H1 (cell line): ENCODE data around the gene CD58. TPM values are rescaled to one million over a fixed set of nuclear protein-coding genes. Genes with fewer than 3 reads are reported as not detected.

ENCODE experiments used
- CTCF ChIA-PET: fragments of 300-600 bp; sonication (Branson Sonifier 250); formaldehyde crosslinking; loops from one replicate; lab custom pipeline; 2021; ENCODE audit not compliant: partially characterized antibody; lab: Charles Lee
- POLR2A ChIA-PET: fragments of 300-600 bp; sonication (Branson Sonifier 250); formaldehyde crosslinking; loops from one replicate; lab custom pipeline; 2021; ENCODE audit warnings: inconsistent platforms; ENCODE audit not compliant: partially characterized antibody; lab: Charles Lee
- DNase-seq, 2 experiments: peaks; one replicate each; pipeline versions ENCODE4 v3.0.0 to v3.0.0-alpha.2; 2010 to 2022; ENCODE audit warnings: low spot score in 2 of 2, low read depth in 1 of 2, mixed read lengths in 1 of 2
- FAIRE-seq: peaks from 2 replicates; lab custom pipeline; 2011; peaks lifted over from hg19 to GRCh38; lab: Jason Lieb, UNC
- H2AFZ ChIP-seq: 2 replicates; pipeline ENCODE4 v1.8.1; 2012; ENCODE audit warnings: low read length, inconsistent platforms
- H2AK5ac ChIP-seq: 2 replicates; pipeline ENCODE4 v1.6.1; 2013; ENCODE audit warnings: low read depth, low read length
- H2BK120ac ChIP-seq: replicated peaks from 2 replicates; pipeline ENCODE3; 2013; ENCODE audit warnings: low read depth, low read length, inconsistent platforms
- H2BK12ac ChIP-seq: 2 replicates; pipeline ENCODE4 v1.6.1; 2013; ENCODE audit warnings: low read depth, low read length
- H2BK15ac ChIP-seq: 2 replicates; pipeline ENCODE4 v1.6.1; 2013; ENCODE audit warnings: low read length
- H2BK20ac ChIP-seq: 2 replicates; pipeline ENCODE4 v1.6.1; 2013; ENCODE audit warnings: low read length
- H2BK5ac ChIP-seq: 2 replicates; pipeline ENCODE4 v1.6.1; 2013; ENCODE audit warnings: low read depth, low read length
- H3K14ac ChIP-seq: 2 replicates; pipeline ENCODE4 v1.6.1; 2013; ENCODE audit warnings: inconsistent platforms; ENCODE audit not compliant: insufficient read length
- H3K18ac ChIP-seq: 2 replicates; pipeline ENCODE4 v1.6.1; 2013; ENCODE audit warnings: low read length; ENCODE audit errors: extremely low read depth
- H3K23ac ChIP-seq: 2 replicates; pipeline ENCODE4 v1.6.1; 2013; ENCODE audit warnings: inconsistent platforms; ENCODE audit not compliant: insufficient read length
- H3K23me2 ChIP-seq: 2 replicates; pipeline ENCODE4 v1.6.1; 2013; ENCODE audit warnings: low read depth, low read length
- H3K27ac ChIP-seq: 2 replicates; pipeline ENCODE4 v1.6.1; 2011; ENCODE audit warnings: low read depth, low read length, inconsistent platforms
- H3K27me3 ChIP-seq, 4 experiments: replicated peaks in 1 of 4; 1 replicate in 1 of 4; 2 replicates in 3 of 4; pipeline versions ENCODE4 v1.6.1 to v1.8.1; 2011 to 2013; ENCODE audit warnings: low read length in 3 of 4, mild to moderate bottlenecking in 3 of 4, inconsistent platforms in 2 of 4, mixed read lengths in 2 of 4, moderate library complexity in 1 of 4; ENCODE audit not compliant: control insufficient read depth in 3 of 4, insufficient read depth in 3 of 4; ENCODE audit errors: extremely low read depth in 1 of 4
- H3K36me3 ChIP-seq, 4 experiments: 2 replicates each; pipeline versions ENCODE4 v1.6.1 to v1.8.1; 2011 to 2013; ENCODE audit warnings: mild to moderate bottlenecking in 4 of 4, low read length in 3 of 4, moderate library complexity in 2 of 4, control low read depth in 1 of 4, inconsistent platforms in 1 of 4; ENCODE audit not compliant: insufficient read depth in 4 of 4, control insufficient read depth in 2 of 4
- H3K4ac ChIP-seq: replicated peaks from 2 replicates; pipeline ENCODE3; 2013; ENCODE audit warnings: low read length, low read depth, mixed read lengths, inconsistent platforms; ENCODE audit not compliant: insufficient read length
- H3K4me1 ChIP-seq, 4 experiments: replicated peaks in 1 of 4; 1 replicate in 1 of 4; 2 replicates in 3 of 4; pipeline versions ENCODE4 v1.6.1 to v1.8.1; 2011 to 2013; ENCODE audit warnings: low read length in 3 of 4, inconsistent platforms in 2 of 4, mixed read lengths in 1 of 4; ENCODE audit not compliant: insufficient read depth in 4 of 4, control insufficient read depth in 3 of 4
- H3K4me2 ChIP-seq, 2 experiments: 2 replicates each; pipeline versions ENCODE4 v1.6.1 to v1.8.1; 2011 to 2013; ENCODE audit warnings: low read depth in 2 of 2, low read length in 2 of 2, control low read depth in 1 of 2, inconsistent platforms in 1 of 2, mild to moderate bottlenecking in 1 of 2; ENCODE audit not compliant: insufficient read depth in 1 of 2
- H3K4me3 ChIP-seq, 4 experiments: fragments of 200-600, 300-600 bp in 1 of 4; sonication (generic), shearing (Covaris generic), sonication (Bioruptor Twin) in 1 of 4; 2 replicates each; pipeline versions ENCODE4 v1.5.1 to v1.8.1; 2011 to 2016; ENCODE audit warnings: low read length in 4 of 4, low read depth in 3 of 4, control low read depth in 2 of 4, inconsistent platforms in 2 of 4, mild to moderate bottlenecking in 2 of 4, mixed read lengths in 1 of 4, moderate library complexity in 1 of 4; ENCODE audit not compliant: insufficient read depth in 2 of 4; ENCODE audit errors: extremely low read depth in 1 of 4
- H3K56ac ChIP-seq: replicated peaks from 2 replicates; pipeline ENCODE3; 2013; ENCODE audit warnings: low read depth, mild to moderate bottlenecking, mixed read lengths, low read length, inconsistent platforms; ENCODE audit not compliant: insufficient read length
- H3K79me1 ChIP-seq: 2 replicates; pipeline ENCODE4 v1.6.1; 2013; ENCODE audit warnings: low read depth, low read length, control low read depth
- H3K79me2 ChIP-seq, 2 experiments: 2 replicates each; pipeline versions ENCODE4 v1.6.1 to v1.8.1; 2012 to 2013; ENCODE audit warnings: low read length in 2 of 2, mild to moderate bottlenecking in 2 of 2, inconsistent platforms in 1 of 2; ENCODE audit not compliant: insufficient read depth in 2 of 2, control insufficient read depth in 1 of 2
- H3K9ac ChIP-seq, 4 experiments: replicated peaks in 1 of 4; 1 replicate in 1 of 4; 2 replicates in 3 of 4; pipeline versions ENCODE4 v1.6.1 to v1.8.1; 2011 to 2013; ENCODE audit warnings: low read depth in 3 of 4, low read length in 3 of 4, control low read depth in 2 of 4, mild to moderate bottlenecking in 2 of 4, moderate library complexity in 2 of 4, inconsistent platforms in 1 of 4; ENCODE audit errors: extremely low read depth in 1 of 4
- H3K9me3 ChIP-seq, 2 experiments: 2 replicates each; pipeline versions ENCODE4 v1.6.1 to v1.8.1; 2012 to 2013; ENCODE audit warnings: mild to moderate bottlenecking in 2 of 2, moderate library complexity in 2 of 2, control low read depth in 1 of 2, inconsistent platforms in 1 of 2, low read depth in 1 of 2, low read length in 1 of 2, mixed read lengths in 1 of 2; ENCODE audit not compliant: insufficient read depth in 2 of 2
- H4K20me1 ChIP-seq, 2 experiments: replicated peaks in 1 of 2; 2 replicates each; pipeline versions ENCODE3 to v1.8.1; 2011 to 2013; ENCODE audit warnings: inconsistent platforms in 2 of 2, low read length in 2 of 2, mild to moderate bottlenecking in 1 of 2; ENCODE audit not compliant: insufficient read depth in 2 of 2, control insufficient read depth in 1 of 2
- H4K5ac ChIP-seq: 2 replicates; pipeline ENCODE4 v1.6.1; 2013; ENCODE audit warnings: low read length, low read depth, mixed read lengths, inconsistent platforms; ENCODE audit not compliant: insufficient read length
- H4K8ac ChIP-seq: 2 replicates; pipeline ENCODE4 v1.8.0; 2013; ENCODE audit warnings: mild to moderate bottlenecking, moderate library complexity, low read length, inconsistent platforms; ENCODE audit not compliant: insufficient read depth; ENCODE audit errors: extremely low read depth
- H4K91ac ChIP-seq: replicated peaks from 2 replicates; pipeline ENCODE3; 2013; ENCODE audit warnings: low read length, mixed read lengths, inconsistent platforms; ENCODE audit not compliant: insufficient read length
- ATF3 ChIP-seq: IDR thresholded peaks from 2 replicates; pipeline ENCODE4 v1.6.1; 2011; ENCODE audit warnings: low read depth, mild to moderate bottlenecking, low read length; ENCODE audit not compliant: insufficient read depth
- FOSL1 ChIP-seq: IDR thresholded peaks from 2 replicates; pipeline ENCODE4 v1.6.1; 2011; ENCODE audit warnings: mild to moderate bottlenecking, low read depth, low read length, moderate library complexity; ENCODE audit not compliant: insufficient read depth
- JUND ChIP-seq: IDR thresholded peaks from 2 replicates; pipeline ENCODE4 v1.6.1; 2011; ENCODE audit warnings: mild to moderate bottlenecking, improper control_type of control experiment, low read length
- SP1 ChIP-seq: IDR thresholded peaks from 2 replicates; pipeline ENCODE4 v1.6.1; 2011; ENCODE audit warnings: low read depth, low read length
- TAF7 ChIP-seq: optimal IDR thresholded peaks from 2 replicates; pipeline ENCODE3; 2011; ENCODE audit warnings: low read depth, mild to moderate bottlenecking, inconsistent platforms, low read length, moderate library complexity, borderline replicate concordance
- ZNF274 ChIP-seq: IDR thresholded peaks from 2 replicates; pipeline ENCODE4 v1.7.0; 2012; ENCODE audit warnings: low read length, borderline replicate concordance; ENCODE audit errors: extremely low read depth
- WGBS, 2 experiments: shearing (Covaris generic) in 1 of 2; methylation state at CpG; one replicate each; pipeline versions ENCODE4 v1.1.6 to v1.1.7; 2013 to 2015; ENCODE audit warnings: low lambda C conversion rate in 2 of 2, mixed read lengths in 2 of 2, inconsistent platforms in 1 of 2, low coverage in 1 of 2, missing lambda C conversion rate in 1 of 2; ENCODE audit not compliant: insufficient replicate concordance in 2 of 2, insufficient coverage in 1 of 2, insufficient read length in 1 of 2; ENCODE audit errors: extremely low coverage in 1 of 2, missing lambda C conversion rate in 1 of 2; 5-methylcytosine and 5-hydroxymethylcytosine counted together
- polyA plus RNA-seq, 7 experiments: library from polyadenylated mRNA; depleted of rRNA in 3 of 7; stranded (reverse) in 5 of 7; unstranded in 2 of 7; fragments of >200 nt in 5 of 7; fragments of 200-250 nt in 2 of 7; gene quantifications; 1 replicate in 5 of 7; 2 replicates in 1 of 7; 4 replicates in 1 of 7; pipeline versions ENCODE4 v1.2.1 to v1.2.3, GENCODE V29; 2011 to 2013; ENCODE audit warnings: missing spikeins in 2 of 7, mixed read lengths in 2 of 7
- total RNA-seq: library from RNA; stranded (reverse); fragmentation: NEBNext Ultra II Directional; extraction: Animal tissue kit (Norgen Biotek cat#: 25700); gene quantifications from 2 replicates; pipeline ENCODE4 v1.2.1, GENCODE V29; 2021

Gene CD58
- total and polyA plus RNA-seq, 2 of the 8 experiments (the other 6 are each of a cell fraction or from before 2014, with no cell fraction given), result 5.3 to 5.5 TPM

- 91% methylated on average over 4 of the region's 4 CpGs; no CpG with 5 or more reads in 1 of the 2 experiments for WGBS, 2 experiments
- no peaks in the 10 kb centered on the region; a peak in 1 of 4 replicates for H3K79me2 ChIP-seq
Observed at GRCh38 chr1:116558140-116558549, 12.7 kb downstream of the CD58 start.

More at GRCh38 chr1:116558140-116558549, 12.7 kb downstream of the CD58 start:
- ChIA-PET CTCF (interaction anchor here (0.5 kb wide), 1 partner anchor 9 kb away, joined by 3 read pairs; no protein-coding TSS in a partner anchor), POLR2A (interaction anchor here (1.1 kb wide), 1 partner anchor 8 kb away, joined by 3 read pairs; no protein-coding TSS in a partner anchor)
- Histone ChIP-seq H3K79me1 (no peaks in the 10 kb centered on the region; the same call in 1 of the 2 replicates), H3K4me1 (peaks cover 0 to 6% (median 3%) of the 10 kb centered on the region in 4 experiments; a peak in 3 of 7 replicates), H2AFZ (no peak overlapping the region), H4K20me1 (no peaks in the 10 kb centered on the region), H3K27ac (no peak overlapping the region), H3K4ac (no peak overlapping the region), H4K91ac (no peak overlapping the region), H3K9ac (no peak overlapping the region), H3K23me2 (no peaks in the 10 kb centered on the region), H2BK5ac (no peak overlapping the region), H2AK5ac (no peak overlapping the region), H3K27me3 (no peaks in the 10 kb centered on the region), H2BK120ac (no peak overlapping the region), H3K18ac (no peak overlapping the region), H4K8ac (no peak overlapping the region), H3K36me3 (no peaks in the 10 kb centered on the region), H4K5ac (no peak overlapping the region), H2BK15ac (no peak overlapping the region), H3K4me3 (no peak overlapping the region), H3K56ac (no peak overlapping the region), H2BK20ac (no peak overlapping the region), H3K4me2 (no peak overlapping the region), H2BK12ac (no peak overlapping the region), H3K23ac (no peak overlapping the region), H3K14ac (no peak overlapping the region), H3K9me3 (0 out of 4 replicates have a peak, but pooled peaks cover 0 to 4% of the 10 kb centered on the region in 2 experiments)
- no peak for TF ChIP-seq FOSL1
- TF ChIP-seq ZNF274, result no peak
- no peak for TF ChIP-seq SP1
- no peak for TF ChIP-seq ATF3
- TF ChIP-seq TAF7, result no peak
- no peak for TF ChIP-seq JUND
- FAIRE-seq (no peak), DNase-seq (no peak)
